K562 (cell line): Measurements from ENCODE around the gene MLLT6. TPM values are rescaled to one million over a fixed set of nuclear protein-coding genes. Genes with fewer than 3 reads are reported as not detected.

Experiments used
- ATAC-seq: fragments of 200-7000 bp; cut with Tn5 transposase; 3 replicates; pipeline ENCODE4 v1.9.1; 2020; ENCODE audit warnings: moderate library complexity
- BruUV-seq: library from RNA; stranded (reverse); fragments of 400-500 nt; replicated peaks from 2 replicates; lab custom pipeline; 2021; lab: Mats Ljungman, UMichigan
- CTCF ChIA-PET: fragments of 300-600 bp; formaldehyde crosslinking; extraction: SDS; loops from one replicate; lab custom pipeline; 2021; ENCODE audit warnings: low intra/inter-chr PET ratio; lab: Yijun Ruan, JAX
- POLR2A ChIA-PET: fragments of 300-600, 350-650 bp; sonication (Branson Sonifier 250); formaldehyde crosslinking; extraction: SDS; loops from one replicate; lab custom pipeline; 2021; ENCODE audit warnings: antibody characterized with exemption, inconsistent platforms; lab: Yijun Ruan, JAX
- DNase-seq, 4 experiments: peaks; one replicate each; pipeline versions ENCODE4 v3.0.0 to v3.0.0-alpha.2; 2011 to 2018; ENCODE audit warnings: low spot score in 3 of 4, mixed read lengths in 3 of 4; ENCODE audit errors: extremely low read depth in 1 of 4
- FAIRE-seq: peaks from 2 replicates; lab custom pipeline; 2011; peaks lifted over from hg19 to GRCh38; lab: Jason Lieb, UNC
- H2AFZ ChIP-seq: 2 replicates; pipeline ENCODE4 v1.6.0; 2011; ENCODE audit warnings: low read depth, low read length, control low read depth, inconsistent platforms
- H3K27ac ChIP-seq: fragments of 200-600 bp; 3 replicates; pipeline ENCODE4 v1.8.0; 2011; ENCODE audit warnings: low read depth, mild to moderate bottlenecking, control low read depth, inconsistent platforms, low read length, moderate library complexity, mixed read lengths; ENCODE audit errors: extremely low read depth
- H3K27me3 ChIP-seq, 2 experiments: fragments of 300-600 bp in 1 of 2; 2 replicates in 1 of 2; 3 replicates in 1 of 2; pipeline versions ENCODE4 v1.6.0 to v1.8.0; 2011; ENCODE audit warnings: inconsistent platforms in 2 of 2, low read length in 2 of 2, mild to moderate bottlenecking in 1 of 2, mixed read lengths in 1 of 2, moderate library complexity in 1 of 2; ENCODE audit not compliant: control insufficient read depth in 2 of 2, insufficient read depth in 2 of 2
- H3K36me3 ChIP-seq: fragments of 300-600 bp; 3 replicates; pipeline ENCODE4 v1.8.0; 2011; ENCODE audit warnings: mild to moderate bottlenecking, low read length, inconsistent platforms; ENCODE audit not compliant: control insufficient read depth, insufficient read depth
- H3K4me1 ChIP-seq, 2 experiments: fragments of 200-600 bp in 1 of 2; replicated peaks in 1 of 2; 2 replicates in 1 of 2; 3 replicates in 1 of 2; pipeline versions ENCODE4 v1.5.1 to v1.8.0; 2011; ENCODE audit warnings: inconsistent platforms in 2 of 2, low read length in 2 of 2, mild to moderate bottlenecking in 1 of 2, mixed read lengths in 1 of 2, moderate library complexity in 1 of 2; ENCODE audit not compliant: control insufficient read depth in 2 of 2, insufficient read depth in 2 of 2
- H3K4me2 ChIP-seq: 2 replicates; pipeline ENCODE4 v1.6.1; 2011; ENCODE audit warnings: low read length, control low read depth, inconsistent platforms, mixed read lengths; ENCODE audit not compliant: insufficient read depth
- H3K4me3 ChIP-seq: fragments of 200-600 bp; sonication (generic), shearing (Covaris generic); 2 replicates; pipeline ENCODE4 v1.5.1; 2016; ENCODE audit warnings: control low read depth, inconsistent platforms
- H3K79me2 ChIP-seq: fragments of 200-600 bp; 3 replicates; pipeline ENCODE4 v1.8.0; 2011; ENCODE audit warnings: low read length, inconsistent platforms; ENCODE audit not compliant: control insufficient read depth, insufficient read depth
- H3K9ac ChIP-seq, 2 experiments: 2 replicates each; pipeline versions ENCODE4 v1.6.0 to v1.6.1; 2011; ENCODE audit warnings: low read depth in 2 of 2, low read length in 2 of 2, control low read depth in 1 of 2, inconsistent platforms in 1 of 2, mild to moderate bottlenecking in 1 of 2, mixed read lengths in 1 of 2; ENCODE audit not compliant: insufficient read depth in 1 of 2
- H3K9me1 ChIP-seq: one replicate; pipeline ENCODE4 v1.6.0; 2011; ENCODE audit warnings: inconsistent platforms, mild to moderate bottlenecking, low read length, moderate library complexity; ENCODE audit not compliant: control insufficient read depth, insufficient read depth
- H3K9me3 ChIP-seq: replicated peaks from 2 replicates; pipeline ENCODE4 v1.5.1; 2011; ENCODE audit warnings: low read depth, low read length, inconsistent platforms; ENCODE audit not compliant: control insufficient read depth, insufficient read depth
- H4K20me1 ChIP-seq: replicated peaks from 2 replicates; pipeline ENCODE4 v1.6.1; 2011; ENCODE audit warnings: low read length, inconsistent platforms, mixed read lengths; ENCODE audit not compliant: control insufficient read depth, insufficient read depth
- GABPA ChIP-seq: fragments of 200-800 bp; sonication (Bioruptor generic); conservative IDR thresholded peaks from 2 replicates; pipeline ENCODE4 v1.6.1; 2016; ENCODE audit warnings: low read depth, missing genetic modification characterization, missing compliant biosample characterization
- PHF20 ChIP-seq: fragments of 450-650 bp; IDR thresholded peaks from 2 replicates; pipeline ENCODE4 v1.6.1; 2018; ENCODE audit not compliant: partially characterized antibody
- PYGO2 ChIP-seq: fragments of 450-650 bp; IDR thresholded peaks from 2 replicates; pipeline ENCODE4 v1.6.1; 2016; ENCODE audit warnings: mild to moderate bottlenecking, missing genetic modification characterization, moderate library complexity, missing compliant biosample characterization
- WGBS: fragments of 100-300 bp; shearing (Covaris generic); methylation state at CpG from one replicate; pipeline ENCODE4 v1.1.6; 2016; ENCODE audit warnings: low coverage, mixed read lengths; ENCODE audit not compliant: insufficient coverage; ENCODE audit errors: missing lambda C conversion rate; 5-methylcytosine and 5-hydroxymethylcytosine counted together
- in situ Hi-C: fragments of 300-500 bp; cut with MboI; formaldehyde crosslinking; loops from 4 replicates; pipeline ENCODE4 v1.15.0; 2018; ENCODE audit warnings: inconsistent platforms, mixed read lengths
- intact Hi-C: fragments of 100-400 bp; cut with micrococcal nuclease; formaldehyde crosslinking; loops from 2 replicates; pipeline ENCODE4 v1.14.2; 2022
- polyA plus RNA-seq, 8 experiments: library from polyadenylated mRNA; depleted of rRNA in 4 of 8; stranded (reverse) in 5 of 8; unstranded in 3 of 8; fragments of >200 nt; fragmentation: Nextera tagmentation in 2 of 8; fragmentation: Illumina TruSeq in 1 of 8; extraction: Ambion mirVana in 2 of 8; extraction: Trizol in 1 of 8; gene quantifications; 2 replicates each; pipeline versions ENCODE4 v1.2.1 to v1.2.3, GENCODE V29; 2011 to 2014; ENCODE audit warnings: inconsistent platforms in 1 of 8, missing spikeins in 1 of 8
- total RNA-seq, 7 experiments: library from RNA; depleted of rRNA in 6 of 7; stranded (reverse); fragments of >200 nt in 6 of 7; fragmentation: Illumina TruSeq in 2 of 7; extraction: Trizol in 2 of 7; gene quantifications; 2 replicates each; pipeline versions ENCODE4 v1.2.1 to v1.2.3, GENCODE V29; 2011 to 2021; ENCODE audit warnings: low replicate concordance in 1 of 7
- TF ChIP-seq, protein P1 (sequence below): fragments of 450-650 bp; IDR thresholded peaks from 2 replicates; pipeline ENCODE4 v1.7.0; 2016; ENCODE audit warnings: borderline replicate concordance
- TF ChIP-seq, protein P2 (sequence below): sonication (generic); formaldehyde crosslinking; IDR thresholded peaks from 2 replicates; pipeline ENCODE4 v1.9.0; 2022; ENCODE audit warnings: mild to moderate bottlenecking, missing genetic modification reagents

MLLT6 gene
- total and polyA plus RNA-seq, 9 of the 15 experiments (the other 6 are each of a cell fraction or from before 2014, with no cell fraction given): 3.1 to 71.7 (median 30.0) TPM

DNA sequence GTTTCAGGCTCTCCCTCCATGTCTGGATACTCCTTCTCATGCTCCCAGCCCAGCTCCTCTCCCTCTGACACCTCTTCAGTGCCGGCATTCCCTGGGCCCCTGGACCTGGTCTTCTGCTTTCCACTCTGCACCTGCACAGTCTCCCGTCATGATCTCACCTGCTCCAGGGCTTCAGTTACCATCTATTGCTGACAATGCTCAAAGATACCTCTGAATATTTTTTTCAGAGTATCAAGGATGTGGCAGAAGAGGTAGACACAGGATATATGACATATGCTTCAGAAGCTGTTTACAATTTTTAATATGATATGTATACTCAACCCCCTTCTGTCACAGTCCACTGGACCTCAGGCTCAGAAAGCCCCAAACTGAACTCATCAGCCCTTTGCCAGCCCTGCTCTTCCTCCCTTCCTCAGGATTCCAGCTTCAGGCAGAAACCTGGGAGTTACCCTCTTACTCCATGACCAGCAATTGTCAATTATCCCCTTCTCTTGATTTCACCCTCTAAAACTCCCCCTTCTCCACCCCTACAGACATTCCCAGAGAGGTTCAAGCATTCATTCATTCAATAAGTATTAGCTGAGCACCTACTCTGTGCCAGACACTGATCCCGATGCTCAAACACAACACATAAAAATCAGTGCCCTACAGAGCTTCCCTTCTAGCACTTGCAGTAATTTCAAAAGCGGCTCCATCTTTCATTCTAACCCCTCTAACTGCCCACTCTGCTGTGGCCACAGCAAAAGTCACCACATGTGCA is 7.8 kb upstream of the MLLT6 start (continued):
- TF ChIP-seq GABPA (tag): no peak
- TF ChIP-seq, protein P1, sequence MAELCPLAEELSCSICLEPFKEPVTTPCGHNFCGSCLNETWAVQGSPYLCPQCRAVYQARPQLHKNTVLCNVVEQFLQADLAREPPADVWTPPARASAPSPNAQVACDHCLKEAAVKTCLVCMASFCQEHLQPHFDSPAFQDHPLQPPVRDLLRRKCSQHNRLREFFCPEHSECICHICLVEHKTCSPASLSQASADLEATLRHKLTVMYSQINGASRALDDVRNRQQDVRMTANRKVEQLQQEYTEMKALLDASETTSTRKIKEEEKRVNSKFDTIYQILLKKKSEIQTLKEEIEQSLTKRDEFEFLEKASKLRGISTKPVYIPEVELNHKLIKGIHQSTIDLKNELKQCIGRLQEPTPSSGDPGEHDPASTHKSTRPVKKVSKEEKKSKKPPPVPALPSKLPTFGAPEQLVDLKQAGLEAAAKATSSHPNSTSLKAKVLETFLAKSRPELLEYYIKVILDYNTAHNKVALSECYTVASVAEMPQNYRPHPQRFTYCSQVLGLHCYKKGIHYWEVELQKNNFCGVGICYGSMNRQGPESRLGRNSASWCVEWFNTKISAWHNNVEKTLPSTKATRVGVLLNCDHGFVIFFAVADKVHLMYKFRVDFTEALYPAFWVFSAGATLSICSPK: no peak

DNA sequence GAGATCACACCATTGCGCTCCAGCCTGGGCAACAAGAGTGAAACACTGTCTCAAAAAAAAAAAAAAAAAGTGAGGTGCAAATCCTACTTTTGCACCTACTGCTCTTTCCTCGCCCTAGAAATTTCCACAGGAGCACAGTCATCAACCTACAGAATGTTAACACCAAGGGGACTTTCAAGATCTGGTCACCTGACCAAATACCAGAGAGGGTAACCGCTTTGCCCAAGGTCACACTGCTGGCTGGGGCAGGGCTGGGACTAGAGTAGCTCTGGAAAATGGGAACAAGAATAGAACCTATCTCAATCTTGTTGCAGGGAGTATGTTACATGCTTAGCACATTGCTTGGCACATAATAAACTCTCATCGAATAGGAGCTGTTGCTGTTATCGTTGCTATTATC is 6.3 kb upstream of the MLLT6 start:
- Histone ChIP-seq H3K27ac (no peak overlapping the region), H3K79me2 (peaks cover 14% of the 10 kb centered on the region), H3K36me3 (no peaks in the 10 kb centered on the region), H3K27me3 (no peaks in the 10 kb centered on the region), H3K4me3 (no peak overlapping the region), H3K9me3 (no peaks in the 10 kb centered on the region), H3K9me1 (no peaks in the 10 kb centered on the region), H3K4me1 (peaks cover 17 to 46% of the 10 kb centered on the region in 2 experiments), H3K9ac (no peak overlapping the region; a peak in 1 of 4 replicates), H2AFZ (no peak overlapping the region), H4K20me1 (no peaks in the 10 kb centered on the region), H3K4me2 (no peak overlapping the region)
- WGBS: 68% methylated on average over 5 of the region's 5 CpGs
- intact Hi-C loops (no loop called here), in situ Hi-C loops (no loop called here)
- ChIA-PET CTCF (no interaction called here), POLR2A (no interaction called here)
- FAIRE-seq: no peak
- DNase-seq: no peak
- TF ChIP-seq, protein P2, sequence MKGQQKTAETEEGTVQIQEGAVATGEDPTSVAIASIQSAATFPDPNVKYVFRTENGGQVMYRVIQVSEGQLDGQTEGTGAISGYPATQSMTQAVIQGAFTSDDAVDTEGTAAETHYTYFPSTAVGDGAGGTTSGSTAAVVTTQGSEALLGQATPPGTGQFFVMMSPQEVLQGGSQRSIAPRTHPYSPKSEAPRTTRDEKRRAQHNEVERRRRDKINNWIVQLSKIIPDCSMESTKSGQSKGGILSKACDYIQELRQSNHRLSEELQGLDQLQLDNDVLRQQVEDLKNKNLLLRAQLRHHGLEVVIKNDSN (CRISPR knock-in tag): no peak
- no peak for TF ChIP-seq PYGO2 (tag)
- no peak for TF ChIP-seq PHF20
- no peak for ATAC-seq
- BruUV-seq: no TSS peak
